DMS53 treated with DMSO at 0.1 percent for 48 hours (cell line): ENCODE measurements around the gene EXD1.

ENCODE experiments used
- DNase-seq: peaks from one replicate; lab custom pipeline; 2025; ENCODE audit not compliant: unreplicated experiment; lab: John Stamatoyannopoulos, UW

EXD1 gene

GRCh38 chr15:41233367-41233771 is 2.8 kb upstream of the EXD1 start:
- DNase-seq = no peak

- no peak for DNase-seq
These were observed 1.1 kb upstream of the EXD1 start for GRCh38 chr15:41231422-41232226.

- no peak for DNase-seq
These were observed 260 bp downstream of the EXD1 start for GRCh38 chr15:41230345-41230649.

- no peak for DNase-seq
These were observed 11.2 kb downstream of the EXD1 start for GRCh38 chr15:41219381-41219780.

GRCh38 chr15:41218851-41219250 is 11.7 kb downstream of the EXD1 start:
- no peak for DNase-seq

- DNase-seq = no peak
These were observed 14.8 kb downstream of the EXD1 start for GRCh38 chr15:41215708-41216107.

- DNase-seq = no peak
These were observed 22.7 kb downstream of the EXD1 start for GRCh38 chr15:41207687-41208448.

- no peak for DNase-seq
These were observed 25.2 kb downstream of the EXD1 start for GRCh38 chr15:41205315-41205714.

- no peak for DNase-seq
These were observed 27.2 kb downstream of the EXD1 start for GRCh38 chr15:41203395-41203794.

GRCh38 chr15:41199470-41199869 is 31.1 kb downstream of the EXD1 start:
- DNase-seq = no peak

GRCh38 chr15:41194444-41194843 is 36.1 kb downstream of the EXD1 start:
- DNase-seq = no peak

- no peak for DNase-seq
These were observed 47.0 kb downstream of the EXD1 start for GRCh38 chr15:41183581-41183980.

GRCh38 chr15:41182266-41182665 is 48.3 kb downstream of the EXD1 start:
- DNase-seq = no peak

GRCh38 chr15:41180206-41180789 is 50.3 kb downstream of the EXD1 start:
- no peak for DNase-seq

GRCh38 chr15:41169781-41170180 is 60.8 kb downstream of the EXD1 start:
- no peak for DNase-seq

GRCh38 chr15:41169086-41169485 is 61.5 kb downstream of the EXD1 start:
- no peak for DNase-seq

- DNase-seq = no peak
These were observed 68.8 kb downstream of the EXD1 start for GRCh38 chr15:41161736-41162135.

- DNase-seq = no peak
These were observed 69.2 kb downstream of the EXD1 start for GRCh38 chr15:41161336-41161735.

- no peak for DNase-seq
These were observed 69.8 kb downstream of the EXD1 start for GRCh38 chr15:41160639-41161315.

GRCh38 chr15:41154412-41154811 is 76.1 kb downstream of the EXD1 start:
- DNase-seq = no peak

GRCh38 chr15:41153733-41154132 is 76.8 kb downstream of the EXD1 start:
- no peak for DNase-seq
